HG03196 (cell line): ENCODE data around the gene CACNA2D3.

Source experiments
- ATAC-seq: cut with Tn5 transposase; IDR thresholded peaks from one replicate; pipeline ENCODE4 v1.9.1; 2021; ENCODE audit not compliant: unreplicated experiment

The CACNA2D3 gene

GRCh38 chr3:54126551-54126950, 4.2 kb downstream of the CACNA2D3 start:
- ATAC-seq = no peak

- no peak for ATAC-seq
Measured at GRCh38 chr3:54127499-54128056, 5.2 kb downstream of the CACNA2D3 start.

GRCh38 chr3:54131026-54131605, 8.8 kb downstream of the CACNA2D3 start:
- ATAC-seq = no peak

GRCh38 chr3:54131890-54132289, 9.5 kb downstream of the CACNA2D3 start:
- ATAC-seq = no peak

GRCh38 chr3:54132685-54133084, 10.3 kb downstream of the CACNA2D3 start:
- no peak for ATAC-seq

GRCh38 chr3:54133196-54133595, 10.8 kb downstream of the CACNA2D3 start:
- no peak for ATAC-seq

GRCh38 chr3:54134155-54134554, 11.8 kb downstream of the CACNA2D3 start:
- no peak for ATAC-seq

- ATAC-seq = no peak
Measured at GRCh38 chr3:54134713-54135112, 12.4 kb downstream of the CACNA2D3 start.

GRCh38 chr3:54137311-54137710, 15.0 kb downstream of the CACNA2D3 start:
- no peak for ATAC-seq

GRCh38 chr3:54138937-54139547, 16.7 kb downstream of the CACNA2D3 start:
- ATAC-seq = no peak

- no peak for ATAC-seq
Measured at GRCh38 chr3:54139630-54140029, 17.3 kb downstream of the CACNA2D3 start.

- no peak for ATAC-seq
Measured at GRCh38 chr3:54144284-54144683, 21.9 kb downstream of the CACNA2D3 start.

- ATAC-seq = no peak
Measured at GRCh38 chr3:54146506-54147239, 24.3 kb downstream of the CACNA2D3 start.

GRCh38 chr3:54150864-54151467, 28.6 kb downstream of the CACNA2D3 start:
- no peak for ATAC-seq

- ATAC-seq = no peak
Measured at GRCh38 chr3:54153477-54153876, 31.1 kb downstream of the CACNA2D3 start.

- ATAC-seq = no peak
Measured at GRCh38 chr3:54157860-54158259, 35.5 kb downstream of the CACNA2D3 start.

GRCh38 chr3:54159917-54160316, 37.6 kb downstream of the CACNA2D3 start:
- no peak for ATAC-seq

GRCh38 chr3:54163441-54163840, 41.1 kb downstream of the CACNA2D3 start:
- no peak for ATAC-seq

- no peak for ATAC-seq
Measured at GRCh38 chr3:54164192-54164975, 42.0 kb downstream of the CACNA2D3 start.

GRCh38 chr3:54165865-54166264, 43.5 kb downstream of the CACNA2D3 start:
- ATAC-seq = no peak

GRCh38 chr3:54167999-54168398, 45.6 kb downstream of the CACNA2D3 start:
- no peak for ATAC-seq
